Measurements from ENCODE around the gene ANKRD11.
"Not testable (repeated sequence)": the region's sequence is repeated elsewhere in the genome, so short reads cannot be mapped to it uniquely, and the experiment has no call there.

Gene ANKRD11

DNA sequence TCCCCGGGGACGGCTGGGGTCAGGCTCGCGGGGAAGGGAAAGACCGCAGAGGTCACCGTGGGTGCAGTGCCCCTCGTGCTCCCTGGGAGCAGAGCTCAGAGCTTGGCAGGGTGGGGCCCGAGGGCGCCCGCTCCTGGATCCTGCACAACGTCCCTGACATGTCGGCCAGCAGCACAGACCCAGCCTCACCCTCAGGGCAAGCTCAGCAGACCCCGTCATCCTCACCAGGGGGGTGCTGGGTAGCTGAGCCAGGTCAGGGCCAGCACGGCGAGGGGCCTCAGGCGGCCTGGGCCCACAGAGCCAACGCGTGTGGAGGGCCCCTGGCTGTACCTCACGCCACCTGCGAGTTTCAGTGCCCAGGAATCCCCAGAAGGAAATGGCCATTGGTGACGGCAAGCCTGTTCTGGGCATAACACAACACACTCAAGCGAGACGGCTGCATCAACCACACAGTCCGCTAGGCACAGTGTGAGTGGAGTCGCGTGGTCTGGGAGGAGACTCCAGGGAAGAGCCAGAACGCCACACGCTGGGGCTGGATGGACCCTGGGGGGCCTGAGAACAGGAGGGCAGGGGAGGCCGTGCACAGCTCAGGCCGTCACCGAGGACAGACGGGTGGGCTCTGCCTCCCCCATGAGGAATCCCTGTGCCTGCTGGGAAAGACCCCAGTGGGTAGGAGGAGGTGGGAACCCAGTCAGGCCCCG is 212.6 kb downstream of the ANKRD11 start:
- no peak for DNase-seq

GRCh38 chr16:89277049-89277448 is 213.3 kb downstream of the ANKRD11 start:
- DNase-seq: no peak

DNA sequence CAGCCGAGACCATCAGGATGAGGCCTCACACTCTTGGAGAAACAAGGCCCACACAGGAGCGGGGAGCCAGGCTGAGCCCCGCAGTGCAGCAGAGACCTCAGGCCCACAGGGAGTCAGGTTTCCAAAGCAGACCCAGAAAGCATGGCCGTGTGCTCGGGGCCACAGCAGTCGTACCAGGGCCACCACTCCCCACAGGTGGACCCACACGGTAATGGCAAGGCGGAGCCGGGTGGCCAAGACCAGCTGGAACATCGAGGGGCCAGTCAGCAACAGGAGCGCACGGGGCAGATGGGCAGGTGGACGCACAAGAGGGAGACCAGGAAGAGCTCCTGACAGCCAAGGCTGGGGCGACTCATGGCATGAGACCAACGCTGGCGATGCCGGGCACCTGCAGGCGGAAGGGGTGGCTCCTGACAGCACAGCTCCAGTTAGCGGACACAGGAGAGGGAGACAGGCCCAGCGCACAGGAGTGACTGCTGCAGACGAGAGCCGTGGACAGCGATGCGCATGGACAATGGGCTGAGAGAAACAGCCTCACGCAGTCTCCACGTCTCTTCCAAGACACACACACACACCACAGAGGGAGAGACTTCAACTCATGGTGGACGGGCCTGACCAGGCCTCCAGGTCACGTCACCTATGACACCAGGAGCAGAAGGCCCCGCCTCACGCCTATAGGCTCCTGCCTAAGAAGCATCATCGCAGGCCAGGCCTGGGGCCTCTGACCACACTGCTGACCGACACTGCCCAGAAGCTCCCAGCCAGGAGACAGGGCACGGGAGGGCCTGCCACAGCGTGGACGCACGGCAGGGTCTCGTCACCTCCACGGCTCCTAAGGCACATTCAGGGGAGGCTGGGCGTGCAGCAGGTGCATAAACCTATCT is 214.3 kb downstream of the ANKRD11 start:
- no peak for DNase-seq

DNA sequence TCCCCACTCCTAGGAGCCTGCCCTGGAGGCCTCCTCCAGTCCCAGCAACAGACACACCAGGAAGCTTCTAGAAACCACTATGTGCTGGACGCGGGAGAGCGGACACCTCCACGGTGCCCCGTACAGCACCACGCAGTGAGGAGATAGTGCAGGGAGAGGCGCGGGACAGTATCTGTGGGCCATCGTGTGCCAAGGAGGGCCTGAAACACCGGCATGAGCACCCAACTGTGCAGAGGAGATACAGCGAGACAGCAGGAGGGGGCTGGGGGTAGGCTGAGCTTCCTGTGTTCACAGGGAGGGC is 215.1 kb downstream of the ANKRD11 start:
- DNase-seq: no peak

DNA sequence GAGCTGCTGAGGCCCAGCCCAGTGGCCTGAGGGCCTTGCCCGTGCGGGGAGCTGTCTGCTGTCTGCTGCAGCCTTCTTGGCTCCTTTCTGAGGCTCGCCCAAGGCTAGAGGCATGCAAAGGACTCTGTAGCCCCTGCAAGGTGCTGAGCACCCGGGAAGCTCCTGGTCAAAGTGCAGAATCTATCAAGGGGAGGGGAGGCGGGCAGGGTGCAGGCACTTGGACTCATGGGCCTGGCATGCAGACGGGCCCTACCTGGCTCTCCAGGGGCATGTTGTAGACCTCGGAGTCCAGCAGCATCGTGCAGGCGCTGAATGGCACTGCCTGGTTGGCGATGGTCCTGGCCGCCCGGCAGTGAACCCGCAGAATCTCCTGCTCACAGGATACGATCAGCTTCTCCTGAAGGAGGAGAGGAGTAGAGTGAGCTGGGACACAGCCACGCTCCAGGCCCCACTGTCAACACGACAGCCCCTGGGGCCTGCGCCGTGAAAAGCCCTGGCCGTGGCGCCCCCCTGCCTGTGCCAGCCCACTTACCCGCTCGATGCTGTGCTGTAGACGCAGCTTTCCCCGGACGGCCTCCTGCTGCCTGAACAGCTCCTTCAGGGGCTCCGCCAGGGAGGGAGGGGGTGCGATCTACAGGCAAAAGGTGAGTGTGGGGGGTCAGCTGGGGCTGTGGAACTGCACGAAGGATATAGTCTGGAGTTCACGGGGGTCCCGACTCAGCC is 215.6 kb downstream of the ANKRD11 start:
- no peak for DNase-seq

- DNase-seq: no peak
Observed at GRCh38 chr16:89273741-89274472, 216.5 kb downstream of the ANKRD11 start.

DNA sequence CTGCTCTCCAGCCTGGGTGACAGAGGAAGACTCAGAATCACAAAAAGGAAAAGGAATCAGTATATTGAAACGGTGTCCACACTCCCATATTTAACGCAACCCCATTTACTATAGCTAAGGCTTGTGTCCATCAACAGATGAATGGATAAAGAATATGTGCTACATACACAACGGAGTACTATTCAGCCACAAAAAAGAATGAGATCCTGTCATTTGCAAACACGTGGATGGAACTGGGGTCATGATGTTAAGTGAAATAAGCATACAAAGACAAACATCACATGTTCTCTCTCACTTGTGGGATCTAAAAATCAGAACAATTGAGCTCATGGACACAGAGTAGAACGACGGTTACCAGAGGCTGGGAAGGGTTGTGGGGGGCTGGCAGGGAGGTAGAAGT is 217.7 kb downstream of the ANKRD11 start:
- DNase-seq: no peak

DNA sequence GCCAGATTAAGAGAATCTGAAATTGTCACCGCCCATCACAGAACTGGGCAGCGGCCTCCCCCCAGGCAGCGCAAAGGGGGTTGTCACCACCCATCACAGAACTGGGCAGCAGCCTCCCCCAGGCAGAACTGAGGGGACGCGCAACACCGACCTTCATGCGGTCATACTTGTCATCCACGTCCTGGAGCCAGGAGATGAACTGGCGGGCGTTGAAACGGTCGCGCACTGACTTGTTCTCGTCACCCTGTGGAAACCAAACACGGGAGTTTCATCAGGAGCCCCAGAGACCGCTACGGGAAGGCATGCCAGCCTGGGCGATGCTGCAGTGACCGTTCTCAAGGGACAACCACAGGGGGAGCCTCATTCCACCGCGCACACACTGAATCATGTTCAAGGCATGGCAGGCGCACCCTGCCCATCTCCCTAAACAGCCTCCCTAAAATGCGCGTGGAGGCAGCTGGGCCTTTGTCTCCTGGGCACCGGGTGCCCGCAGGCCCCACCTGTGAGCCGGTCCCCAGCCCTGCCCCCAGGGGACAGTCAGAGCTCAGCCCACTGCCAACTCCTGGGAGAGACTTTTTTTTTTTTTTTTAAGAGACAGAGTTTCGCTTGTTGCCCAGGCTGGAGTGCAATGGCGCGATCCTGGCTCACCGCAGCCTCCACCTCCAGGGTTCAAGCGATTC is 219.6 kb downstream of the ANKRD11 start:
- no peak for DNase-seq

- no peak for DNase-seq
Observed at GRCh38 chr16:89269805-89270665, 220.3 kb downstream of the ANKRD11 start.

GRCh38 chr16:89268987-89269735 is 221.2 kb downstream of the ANKRD11 start:
- DNase-seq: no peak

GRCh38 chr16:89268585-89268984 is 221.8 kb downstream of the ANKRD11 start:
- DNase-seq: no peak

GRCh38 chr16:89267746-89268145 is 222.6 kb downstream of the ANKRD11 start:
- not testable (repeated sequence) for DNase-seq

- DNase-seq: no peak
Observed at GRCh38 chr16:89266521-89267134, 223.7 kb downstream of the ANKRD11 start.

DNA sequence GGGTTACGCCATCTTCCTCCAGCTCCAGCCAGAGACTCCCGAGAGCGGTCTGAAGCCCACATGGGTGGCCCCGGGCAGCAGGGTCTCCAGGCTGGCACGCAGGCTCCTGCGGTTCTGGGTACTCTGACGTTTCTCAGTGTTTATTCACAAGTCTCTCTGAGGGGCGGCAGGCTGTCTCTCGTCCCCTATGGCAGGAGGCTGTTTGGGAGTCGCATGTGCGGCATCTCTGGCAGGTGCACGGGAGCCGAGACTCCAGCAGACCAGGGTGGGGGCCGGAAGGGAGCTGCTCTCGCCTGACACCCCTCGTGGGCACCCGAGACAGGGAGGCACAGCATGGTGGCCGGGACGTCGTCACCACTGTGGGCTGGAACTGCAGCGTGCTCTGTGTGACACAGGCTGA is 224.7 kb downstream of the ANKRD11 start:
- no peak for DNase-seq

DNA sequence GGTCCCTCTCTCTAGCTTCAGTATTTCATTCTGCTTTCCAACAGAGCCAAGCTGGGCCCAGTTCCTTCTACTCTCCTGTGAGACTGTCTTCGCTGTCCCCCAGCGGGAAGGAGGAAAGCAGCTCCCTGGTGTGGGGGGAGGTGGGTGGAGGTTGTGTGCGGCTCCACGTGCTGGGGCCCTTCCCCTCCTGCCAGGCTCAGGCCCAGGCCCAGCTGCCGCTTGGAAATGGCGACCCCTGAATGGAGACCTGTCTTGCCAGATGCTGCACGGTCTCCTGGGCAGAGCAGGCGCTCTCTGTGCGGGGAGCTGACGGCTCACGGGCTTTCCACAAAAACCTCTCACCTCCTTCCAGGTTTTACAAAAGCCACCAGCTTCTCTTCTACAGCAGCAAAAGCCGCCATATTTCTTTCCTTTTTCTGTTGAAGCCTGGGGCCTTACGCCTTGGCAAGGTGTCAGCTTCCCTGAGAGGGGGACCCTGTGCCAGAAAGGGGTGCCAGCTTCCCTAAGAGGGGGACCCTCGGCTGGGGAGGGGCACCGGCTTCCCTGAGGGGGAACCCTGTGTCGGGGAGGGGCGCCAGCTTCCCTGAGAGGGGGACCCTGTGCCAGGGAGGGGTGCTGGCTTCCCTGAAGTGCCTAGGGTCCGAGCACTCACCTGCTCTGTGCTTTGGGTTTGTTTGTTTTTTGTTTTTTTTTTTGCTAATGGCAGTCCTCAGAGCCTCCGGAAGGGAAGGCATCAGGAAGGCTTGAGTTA is 225.4 kb downstream of the ANKRD11 start:
- no peak for DNase-seq

DNA sequence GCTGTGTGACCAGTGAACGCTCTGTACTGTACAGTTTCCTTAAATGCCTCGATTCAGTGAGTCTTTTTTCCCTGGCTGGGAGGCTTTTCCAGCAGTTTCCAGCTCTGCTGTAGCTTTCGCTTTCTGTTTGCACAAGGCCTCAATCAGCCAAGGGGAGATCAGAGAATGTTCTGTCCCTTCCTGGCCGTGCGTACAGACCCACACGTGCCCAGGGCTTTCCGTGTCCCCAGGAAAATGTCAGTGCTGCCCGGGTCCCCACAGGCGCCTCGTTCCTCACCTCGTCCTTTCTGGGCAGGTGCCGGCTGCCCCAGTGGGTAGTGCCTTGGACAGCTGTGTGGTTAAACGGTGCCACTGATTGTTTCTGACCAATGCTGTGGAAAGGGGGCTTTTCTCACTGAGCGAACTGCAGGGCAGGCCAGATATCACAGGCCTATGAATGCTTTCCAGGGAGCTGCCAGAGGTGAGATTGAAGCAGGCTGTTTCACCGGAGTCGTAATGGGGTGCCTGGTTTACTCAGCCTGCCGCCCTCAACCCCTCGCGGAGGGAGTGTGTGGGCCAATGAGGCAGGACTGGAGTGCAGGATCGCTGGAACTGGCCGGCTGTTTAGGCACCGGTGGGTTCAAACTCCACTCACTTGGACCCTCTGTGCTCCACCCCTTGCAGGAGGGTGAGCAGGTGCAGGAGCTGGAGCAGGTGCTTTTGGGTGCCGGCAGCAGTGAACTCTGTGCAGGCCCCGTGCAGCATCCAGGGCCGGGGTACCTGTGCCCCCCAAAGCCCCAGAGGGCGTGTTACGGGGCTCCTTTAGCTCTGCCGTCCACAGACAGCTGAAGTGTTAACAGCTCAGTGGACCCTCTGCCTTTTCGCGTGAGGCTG is 228.4 kb downstream of the ANKRD11 start:
- DNase-seq: no peak

GRCh38 chr16:89259901-89260300 is 230.5 kb downstream of the ANKRD11 start:
- not testable (repeated sequence) for DNase-seq
